PC-3 (cell line): ENCODE data around the gene ADAMTS16. TPM values are rescaled to one million over a fixed set of nuclear protein-coding genes. Genes with fewer than 3 reads are reported as not detected.
A peak's percentile ranks its signal among the peaks of the same experiment; 100 is the strongest.

ENCODE experiments used
- ATAC-seq: fragments of 200-7000 bp; cut with Tn5 transposase; 2 replicates; pipeline ENCODE4 v1.9.1; 2020; ENCODE audit warnings: mild to moderate bottlenecking, moderate library complexity
- BruUV-seq: library from RNA; stranded (reverse); fragments of 400-500 nt; replicated peaks from 2 replicates; lab custom pipeline; 2021; lab: Mats Ljungman, UMichigan
- CTCF ChIA-PET: fragments of 300-600 bp; sonication (Branson Sonifier 250); formaldehyde crosslinking; loops from one replicate; lab custom pipeline; 2022; ENCODE audit warnings: antibody characterized with exemption; lab: Charles Lee
- POLR2A ChIA-PET: fragments of 300-600 bp; sonication (Branson Sonifier 250); formaldehyde crosslinking; loops from one replicate; lab custom pipeline; 2022; ENCODE audit warnings: antibody characterized with exemption; ENCODE audit not compliant: unreplicated experiment; lab: Charles Lee
- DNase-seq: peaks from one replicate; pipeline ENCODE4 v3.0.0-alpha.2; 2015
- H2AFZ ChIP-seq: fragments of 300-600 bp; sonication (generic); 2 replicates; pipeline ENCODE4 v1.6.0; 2016; ENCODE audit warnings: antibody characterized with exemption, low read length
- H3F3A ChIP-seq: fragments of 300-600 bp; sonication (generic); one replicate; pipeline ENCODE4 v1.6.0; 2017; ENCODE audit warnings: antibody characterized with exemption, low read length, control low read depth, mild to moderate bottlenecking; ENCODE audit not compliant: unreplicated experiment
- H3K27ac ChIP-seq: fragments of 300-600 bp; sonication (generic); 2 replicates; pipeline ENCODE4 v1.5.1; 2016; ENCODE audit warnings: mild to moderate bottlenecking, low read length
- H3K27me3 ChIP-seq: fragments of 300-600 bp; sonication (generic); 2 replicates; pipeline ENCODE4 v1.6.1; 2016; ENCODE audit warnings: low read length, mixed read lengths
- H3K36me3 ChIP-seq: fragments of 300-600 bp; sonication (generic); 2 replicates; pipeline ENCODE4 v1.6.1; 2016; ENCODE audit warnings: low read depth, mixed run types, low read length, mixed read lengths
- H3K4me1 ChIP-seq: fragments of 300-600 bp; sonication (generic); 2 replicates; pipeline ENCODE4 v1.5.1; 2016; ENCODE audit warnings: low read length; ENCODE audit not compliant: insufficient read depth
- H3K4me2 ChIP-seq: fragments of 300-600 bp; sonication (generic); 2 replicates; pipeline ENCODE4 v1.6.0; 2016; ENCODE audit warnings: low read length
- H3K4me3 ChIP-seq: fragments of 300-600 bp; sonication (generic); 2 replicates; pipeline ENCODE4 v1.5.1; 2016; ENCODE audit warnings: mild to moderate bottlenecking, low read length, mixed read lengths
- H3K79me2 ChIP-seq: fragments of 300-600 bp; sonication (generic); 2 replicates; pipeline ENCODE4 v1.6.1; 2017; ENCODE audit warnings: low read length, mixed read lengths
- H3K9ac ChIP-seq: fragments of 300-600 bp; sonication (generic); 2 replicates; pipeline ENCODE4 v1.6.0; 2016; ENCODE audit warnings: mild to moderate bottlenecking, low read length
- H3K9me2 ChIP-seq: fragments of 300-600 bp; sonication (generic); replicated peaks from 2 replicates; pipeline ENCODE4 v1.6.1; 2016; ENCODE audit warnings: mixed run types, low read length, mixed read lengths
- H3K9me3 ChIP-seq: fragments of 300-600 bp; sonication (generic); 2 replicates; pipeline ENCODE4 v1.6.1; 2016; ENCODE audit warnings: low read length, mixed read lengths
- H4K20me1 ChIP-seq: fragments of 300-600 bp; sonication (generic); 2 replicates; pipeline ENCODE4 v1.6.1; 2016; ENCODE audit warnings: low read length, mixed read lengths
- CTCF ChIP-seq: fragments of 300-600 bp; sonication (generic); conservative IDR thresholded peaks from 2 replicates; pipeline ENCODE4 v1.5.1; 2017; ENCODE audit warnings: antibody characterized with exemption, low read depth, mild to moderate bottlenecking, low read length
- EZH2 ChIP-seq: fragments of 300-600 bp; sonication (generic); IDR thresholded peaks from one replicate; pipeline ENCODE4 v1.6.1; 2017; ENCODE audit warnings: antibody characterized with exemption, mild to moderate bottlenecking, low read length; ENCODE audit not compliant: unreplicated experiment
- EZH2phosphoT487 ChIP-seq: fragments of 300-600 bp; sonication (generic); IDR thresholded peaks from 2 replicates; pipeline ENCODE4 v1.6.1; 2018; ENCODE audit warnings: mild to moderate bottlenecking, antibody characterized with exemption, low read length, borderline replicate concordance
- intact Hi-C: fragments of 100-400 bp; cut with micrococcal nuclease; formaldehyde crosslinking; loops from 2 replicates; pipeline ENCODE4 v1.9.0; 2023
- total RNA-seq: library from RNA; depleted of rRNA; stranded (reverse); fragments of >200 nt; gene quantifications from 2 replicates; pipeline ENCODE4 v1.2.3, GENCODE V29; 2014

ADAMTS16 gene
- total RNA-seq, 1 experiment from 2014 or later, result 1.7 TPM

DNA sequence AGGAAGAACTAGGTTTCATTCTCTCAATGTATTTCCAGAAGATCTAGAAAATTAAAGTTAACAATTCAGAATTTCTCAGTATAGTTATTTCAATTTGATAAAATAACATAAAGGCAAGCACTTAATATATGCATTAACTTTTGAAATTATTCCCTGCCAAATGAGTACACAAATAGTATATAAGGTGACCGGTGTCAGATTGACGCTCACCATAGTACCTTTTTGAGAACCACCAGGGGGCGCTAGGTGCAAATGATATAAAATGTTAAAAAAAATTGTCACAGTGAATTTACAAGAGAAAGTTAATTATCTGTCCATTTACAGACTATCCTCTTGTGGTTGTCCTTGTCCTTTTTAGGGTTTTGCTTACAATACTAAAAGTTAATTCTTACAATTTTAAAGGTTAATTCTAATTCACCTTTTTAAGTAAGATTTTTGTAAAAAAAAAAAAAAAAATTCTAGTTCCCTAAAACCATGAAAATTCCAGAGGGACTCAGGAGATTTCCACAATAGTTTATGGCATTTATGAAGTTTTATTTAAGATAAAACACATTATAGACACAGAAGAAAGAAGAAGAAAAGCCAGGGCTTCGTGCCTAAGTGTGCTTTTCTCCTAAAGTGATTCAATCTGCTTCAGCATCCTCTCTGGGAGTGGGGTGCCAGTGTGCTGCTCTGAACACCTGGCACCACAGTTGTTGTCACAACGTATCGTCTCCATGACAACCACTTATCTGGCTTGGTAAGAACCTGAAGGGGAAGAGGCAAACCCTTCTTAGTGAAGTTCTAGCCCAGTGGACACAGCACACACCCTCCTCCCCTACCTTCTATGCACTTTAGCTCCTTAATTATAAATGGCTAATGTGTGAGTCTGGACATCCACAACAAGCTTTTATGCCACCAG is 1.7 kb downstream of the ADAMTS16 start:
- Histone ChIP-seq H3K4me1 (peaks cover 28% of the 10 kb centered on the region), H3K9me2 (no peaks in the 10 kb centered on the region), H3K9ac (no peak overlapping the region), H3K9me3 (no peaks in the 10 kb centered on the region), H3K27ac (no peak overlapping the region), H3F3A (peaks cover 6% of the 10 kb centered on the region), H3K4me3 (peak overlapping the region; percentile 62), H2AFZ (no peak overlapping the region), H3K4me2 (peak overlapping the region; percentile 78), H3K36me3 (no peaks in the 10 kb centered on the region), H4K20me1 (no peaks in the 10 kb centered on the region), H3K79me2 (peaks cover 5% of the 10 kb centered on the region; the same call in 1 of the 2 replicates), H3K27me3 (peaks cover 26% of the 10 kb centered on the region)
- TF ChIP-seq CTCF (peak; percentile 83), EZH2phosphoT487 (no peak), EZH2 (no peak)
- DNase-seq (peak; percentile 75), ATAC-seq (no peak)
- BruUV-seq, result no TSS peak
- POLR2A ChIA-PET, result no interaction called here
- intact Hi-C loops, result loop anchor here (1.0 to 2.0 kb wide), 4 partner anchors 198 to 277 kb away; no protein-coding TSS in a partner anchor
- CTCF ChIA-PET, result no interaction called here

- Histone ChIP-seq H3K9me2 (no peaks in the 10 kb centered on the region), H3K79me2 (peaks cover 23% of the 10 kb centered on the region), H4K20me1 (no peaks in the 10 kb centered on the region), H3K9ac (no peak overlapping the region), H3K27me3 (peaks cover 21% of the 10 kb centered on the region), H3K4me1 (peaks cover 33% of the 10 kb centered on the region), H3K9me3 (no peaks in the 10 kb centered on the region), H3K27ac (no peak overlapping the region), H3K4me2 (no peak overlapping the region), H3K4me3 (no peak overlapping the region), H3K36me3 (no peaks in the 10 kb centered on the region), H2AFZ (no peak overlapping the region), H3F3A (peaks cover 6% of the 10 kb centered on the region)
- TF ChIP-seq EZH2 (no peak), CTCF (no peak), EZH2phosphoT487 (no peak)
- CTCF ChIA-PET, result interaction anchor here (0.6 kb wide), 1 partner anchor 17 kb away, joined by 5 read pairs; no protein-coding TSS in a partner anchor
- intact Hi-C loops, result no loop called here
- POLR2A ChIA-PET, result no interaction called here
- ATAC-seq (no peak), DNase-seq (no peak)
- no TSS peak for BruUV-seq
Measured at GRCh38 chr5:5144441-5144840, 4.3 kb downstream of the ADAMTS16 start.
